ENCODE data around the gene CA11.

Gene CA11

DNA sequence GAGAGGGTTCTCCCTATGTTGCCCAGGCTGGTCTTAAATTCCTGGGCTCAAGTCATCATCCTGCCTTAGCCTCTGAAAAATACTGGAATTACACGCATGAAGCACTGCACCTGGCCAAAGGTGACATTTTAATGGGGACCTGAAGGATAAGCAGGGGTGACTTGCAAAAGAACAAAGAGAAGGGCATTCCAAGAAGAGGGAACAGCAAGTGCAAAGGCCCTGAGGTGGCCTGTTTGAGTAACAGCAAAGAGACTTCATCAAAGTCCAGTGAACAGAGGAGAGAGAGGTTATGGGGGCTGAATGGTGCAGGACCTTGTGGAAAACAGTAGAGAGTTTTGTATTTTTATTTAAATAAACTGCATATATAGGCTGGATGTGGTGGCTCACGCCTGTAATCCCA lies 4.1 kb downstream of the CA11 start:
- TF ChIP-seq, protein P1, sequence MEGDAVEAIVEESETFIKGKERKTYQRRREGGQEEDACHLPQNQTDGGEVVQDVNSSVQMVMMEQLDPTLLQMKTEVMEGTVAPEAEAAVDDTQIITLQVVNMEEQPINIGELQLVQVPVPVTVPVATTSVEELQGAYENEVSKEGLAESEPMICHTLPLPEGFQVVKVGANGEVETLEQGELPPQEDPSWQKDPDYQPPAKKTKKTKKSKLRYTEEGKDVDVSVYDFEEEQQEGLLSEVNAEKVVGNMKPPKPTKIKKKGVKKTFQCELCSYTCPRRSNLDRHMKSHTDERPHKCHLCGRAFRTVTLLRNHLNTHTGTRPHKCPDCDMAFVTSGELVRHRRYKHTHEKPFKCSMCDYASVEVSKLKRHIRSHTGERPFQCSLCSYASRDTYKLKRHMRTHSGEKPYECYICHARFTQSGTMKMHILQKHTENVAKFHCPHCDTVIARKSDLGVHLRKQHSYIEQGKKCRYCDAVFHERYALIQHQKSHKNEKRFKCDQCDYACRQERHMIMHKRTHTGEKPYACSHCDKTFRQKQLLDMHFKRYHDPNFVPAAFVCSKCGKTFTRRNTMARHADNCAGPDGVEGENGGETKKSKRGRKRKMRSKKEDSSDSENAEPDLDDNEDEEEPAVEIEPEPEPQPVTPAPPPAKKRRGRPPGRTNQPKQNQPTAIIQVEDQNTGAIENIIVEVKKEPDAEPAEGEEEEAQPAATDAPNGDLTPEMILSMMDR (IDR thresholded peaks at IDR 0.05; ENCODE audit: low read depth, low read length, poor library complexity, severe bottlenecking): no peak
- TF ChIP-seq EZH2phosphoT487 (IDR thresholded peaks at IDR 0.05; ENCODE audit: borderline replicate concordance, low read length): no peak
- no peaks in the 10 kb centered on the region for H3K9me2 ChIP-seq (replicated peaks; ENCODE audit: control insufficient read depth, low read length)
- H3K9me3 ChIP-seq (ENCODE audit: control insufficient read depth, insufficient read depth, low read length): no peaks in the 10 kb centered on the region

DNA sequence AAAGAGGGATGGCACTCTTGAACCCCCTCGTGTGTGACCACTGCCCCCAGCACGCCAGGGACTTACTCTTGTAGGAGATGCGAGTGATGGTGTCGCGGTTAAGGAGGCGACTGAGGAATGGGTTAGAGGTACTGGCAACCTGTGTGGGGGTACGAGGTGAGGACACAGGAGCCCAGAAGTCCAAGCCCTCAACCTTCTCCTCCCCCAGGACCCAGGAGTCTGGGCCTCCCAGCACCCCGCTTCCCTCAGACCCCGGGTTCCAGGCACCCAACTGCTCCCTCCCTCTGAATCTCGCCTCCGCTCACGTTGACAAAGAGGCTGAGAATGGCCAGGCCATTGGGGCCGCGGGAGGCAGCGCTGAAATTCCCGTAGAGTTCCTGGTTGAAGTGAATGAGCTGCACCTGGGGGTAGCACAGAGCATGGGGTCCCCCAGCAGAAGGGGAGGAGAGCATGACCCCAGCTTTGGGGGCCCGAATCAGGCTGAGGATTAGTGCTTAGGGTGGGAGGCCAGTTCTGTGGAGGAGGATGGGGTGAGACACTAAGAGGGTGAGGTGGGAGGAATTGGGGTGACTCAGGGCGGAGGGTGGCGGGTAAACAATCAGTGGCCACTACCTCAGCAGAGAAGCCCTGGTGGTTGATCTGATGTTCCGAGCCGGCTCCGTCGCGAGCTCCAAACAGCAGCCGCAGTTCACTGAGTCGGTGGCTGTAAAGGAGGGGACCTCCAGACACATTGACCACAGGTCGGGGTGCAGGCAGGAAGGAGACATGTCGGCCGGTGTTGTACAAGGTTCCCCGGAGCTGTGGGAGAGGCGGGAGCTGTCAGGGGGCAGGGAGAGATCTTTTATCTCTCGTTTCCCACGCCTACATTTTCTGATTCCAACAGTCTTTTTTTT lies 6.3 kb downstream of the CA11 start:
- Histone ChIP-seq H3K79me2 (ENCODE audit: control insufficient read depth, low read length) (peaks cover 15% of the 10 kb centered on the region), H3K4me2 (ENCODE audit: low read length) (no peak overlapping the region), H3K9me3 (ENCODE audit: control insufficient read depth, insufficient read depth, low read length) (no peaks in the 10 kb centered on the region), H3K27me3 (ENCODE audit: control insufficient read depth, low read length) (no peaks in the 10 kb centered on the region), H3K36me3 (ENCODE audit: control insufficient read depth, low read length) (0 out of 2 replicates have a peak, but pooled peaks cover 4% of the 10 kb centered on the region), H3K4me3 (ENCODE audit: low read length) (no peak overlapping the region), H4K20me1 (ENCODE audit: control insufficient read depth, insufficient read depth, low read depth, low read length) (no peaks in the 10 kb centered on the region), H3K4me1 (ENCODE audit: control insufficient read depth, low read length) (peaks cover 43% of the 10 kb centered on the region), H3F3A (ENCODE audit: control insufficient read depth, insufficient read depth) (peaks cover 18% of the 10 kb centered on the region), H3K27ac (ENCODE audit: low read depth, low read length) (no peak overlapping the region), H3K9me2 (replicated peaks; ENCODE audit: control insufficient read depth, low read length) (no peaks in the 10 kb centered on the region)
- TF ChIP-seq, protein P1 (IDR thresholded peaks at IDR 0.05; ENCODE audit: low read depth, low read length, poor library complexity, severe bottlenecking): no peak
- TF ChIP-seq EZH2phosphoT487 (IDR thresholded peaks at IDR 0.05; ENCODE audit: borderline replicate concordance, low read length): no peak

More for the DNA sequence above, 4.1 kb downstream of the CA11 start:
- Histone ChIP-seq H3K79me2 (ENCODE audit: control insufficient read depth, low read length) (no peaks in the 10 kb centered on the region), H3K27ac (ENCODE audit: low read depth, low read length) (no peak overlapping the region), H3F3A (ENCODE audit: control insufficient read depth, insufficient read depth) (peaks cover 13% of the 10 kb centered on the region), H3K4me2 (ENCODE audit: low read length) (no peak overlapping the region), H3K4me3 (ENCODE audit: low read length) (no peak overlapping the region), H3K27me3 (ENCODE audit: control insufficient read depth, low read length) (no peaks in the 10 kb centered on the region), H4K20me1 (ENCODE audit: control insufficient read depth, insufficient read depth, low read depth, low read length) (no peaks in the 10 kb centered on the region), H3K36me3 (ENCODE audit: control insufficient read depth, low read length) (0 out of 2 replicates have a peak, but pooled peaks cover 4% of the 10 kb centered on the region), H3K4me1 (ENCODE audit: control insufficient read depth, low read length) (peaks cover 42% of the 10 kb centered on the region)

DNA sequence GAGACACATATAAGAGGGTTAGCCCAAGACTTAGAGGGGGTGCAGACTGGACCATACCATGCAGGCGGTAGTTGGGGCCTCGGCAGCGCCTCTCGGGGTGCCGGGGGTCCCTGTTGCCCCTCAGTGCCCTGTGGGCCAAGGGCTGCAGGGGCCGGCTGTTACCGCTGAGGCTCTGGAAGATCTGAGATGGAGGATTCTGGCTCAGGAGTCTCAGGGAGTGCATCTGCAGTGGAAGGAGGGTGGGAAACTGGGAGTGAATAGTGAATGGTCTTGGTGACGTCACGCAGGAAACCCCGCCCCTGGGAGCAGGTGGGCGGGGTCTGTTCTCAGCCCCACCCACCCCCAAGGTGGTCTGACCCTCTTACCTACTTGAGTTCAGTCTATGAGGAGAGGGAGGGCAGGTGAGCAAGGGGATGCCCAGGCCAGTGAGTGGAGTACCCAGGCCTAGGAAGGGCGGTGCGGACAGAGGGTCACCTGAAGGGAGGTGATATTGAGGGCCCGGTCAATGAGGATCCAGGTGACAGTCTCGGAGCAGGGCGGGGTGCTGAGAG lies 7.1 kb downstream of the CA11 start:
- Histone ChIP-seq H3K27ac (ENCODE audit: low read depth, low read length) (peak overlapping the region; percentile 96), H3K4me3 (ENCODE audit: low read length) (peak overlapping the region; percentile 78), H3K79me2 (ENCODE audit: control insufficient read depth, low read length) (peaks cover 20% of the 10 kb centered on the region), H3F3A (ENCODE audit: control insufficient read depth, insufficient read depth) (peaks cover 18% of the 10 kb centered on the region), H4K20me1 (ENCODE audit: control insufficient read depth, insufficient read depth, low read depth, low read length) (no peaks in the 10 kb centered on the region), H3K9me3 (ENCODE audit: control insufficient read depth, insufficient read depth, low read length) (no peaks in the 10 kb centered on the region), H3K9me2 (replicated peaks; ENCODE audit: control insufficient read depth, low read length) (no peaks in the 10 kb centered on the region), H3K27me3 (ENCODE audit: control insufficient read depth, low read length) (no peaks in the 10 kb centered on the region), H3K36me3 (ENCODE audit: control insufficient read depth, low read length) (0 out of 2 replicates have a peak, but pooled peaks cover 4% of the 10 kb centered on the region), H3K4me2 (ENCODE audit: low read length) (peak overlapping the region; percentile 92), H3K4me1 (ENCODE audit: control insufficient read depth, low read length) (peaks cover 44% of the 10 kb centered on the region)
- TF ChIP-seq, protein P1 (IDR thresholded peaks at IDR 0.05; ENCODE audit: low read depth, low read length, poor library complexity, severe bottlenecking): no peak
- no peak for TF ChIP-seq EZH2phosphoT487 (IDR thresholded peaks at IDR 0.05; ENCODE audit: borderline replicate concordance, low read length)
